HG03442 (cell line): ENCODE results near the gene NQO1.
"Not testable (repeated sequence)": the region's sequence is repeated elsewhere in the genome, so short reads cannot be mapped to it uniquely, and the experiment has no call there.

ENCODE experiments used
- ATAC-seq: cut with Tn5 transposase; IDR thresholded peaks from one replicate; pipeline ENCODE4 v1.9.1; 2021; ENCODE audit warnings: mild to moderate bottlenecking, moderate library complexity; ENCODE audit not compliant: unreplicated experiment

NQO1 gene

DNA sequence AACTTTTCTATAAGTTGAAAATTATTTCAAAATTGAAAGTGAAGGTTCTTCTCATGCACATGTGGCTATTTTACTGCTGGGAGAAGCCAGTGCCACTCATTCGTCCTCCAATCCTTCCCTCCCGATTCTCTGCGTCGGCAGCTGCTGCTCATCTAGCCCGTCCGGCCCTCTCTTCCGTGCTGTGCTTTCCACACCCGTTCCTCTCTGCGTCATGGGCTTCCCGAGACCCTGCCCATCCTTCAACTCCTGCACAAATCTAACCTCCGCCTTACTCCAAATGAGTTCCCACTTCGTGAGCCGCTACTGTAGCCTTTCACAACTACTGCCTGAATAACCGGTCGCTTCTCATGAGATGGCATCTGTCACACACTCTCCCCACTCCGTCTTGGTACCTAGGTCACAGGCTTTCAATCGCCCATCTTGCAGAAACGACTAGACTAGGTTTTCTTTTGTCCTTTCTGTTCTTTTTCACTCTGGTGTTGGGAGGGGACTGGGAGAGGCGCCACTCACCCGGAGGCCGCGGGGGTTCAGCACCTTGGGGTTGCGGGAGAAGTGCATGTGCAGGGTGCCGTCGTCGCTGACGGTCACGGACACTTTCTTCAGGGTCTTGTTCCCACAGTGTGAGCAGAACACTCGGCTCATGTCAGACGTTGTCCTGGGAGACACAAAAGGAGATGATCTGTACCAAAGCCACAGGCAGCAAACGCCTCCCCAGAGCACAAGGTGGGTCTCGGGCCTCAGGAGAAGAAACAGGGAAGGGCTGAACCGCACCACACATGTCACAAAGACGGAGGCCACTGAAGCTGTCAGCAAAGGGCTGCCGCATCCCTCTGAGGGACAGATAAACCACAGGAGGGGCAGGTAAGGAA lies 18.2 kb upstream of the NQO1 start:
- no peak for ATAC-seq

DNA sequence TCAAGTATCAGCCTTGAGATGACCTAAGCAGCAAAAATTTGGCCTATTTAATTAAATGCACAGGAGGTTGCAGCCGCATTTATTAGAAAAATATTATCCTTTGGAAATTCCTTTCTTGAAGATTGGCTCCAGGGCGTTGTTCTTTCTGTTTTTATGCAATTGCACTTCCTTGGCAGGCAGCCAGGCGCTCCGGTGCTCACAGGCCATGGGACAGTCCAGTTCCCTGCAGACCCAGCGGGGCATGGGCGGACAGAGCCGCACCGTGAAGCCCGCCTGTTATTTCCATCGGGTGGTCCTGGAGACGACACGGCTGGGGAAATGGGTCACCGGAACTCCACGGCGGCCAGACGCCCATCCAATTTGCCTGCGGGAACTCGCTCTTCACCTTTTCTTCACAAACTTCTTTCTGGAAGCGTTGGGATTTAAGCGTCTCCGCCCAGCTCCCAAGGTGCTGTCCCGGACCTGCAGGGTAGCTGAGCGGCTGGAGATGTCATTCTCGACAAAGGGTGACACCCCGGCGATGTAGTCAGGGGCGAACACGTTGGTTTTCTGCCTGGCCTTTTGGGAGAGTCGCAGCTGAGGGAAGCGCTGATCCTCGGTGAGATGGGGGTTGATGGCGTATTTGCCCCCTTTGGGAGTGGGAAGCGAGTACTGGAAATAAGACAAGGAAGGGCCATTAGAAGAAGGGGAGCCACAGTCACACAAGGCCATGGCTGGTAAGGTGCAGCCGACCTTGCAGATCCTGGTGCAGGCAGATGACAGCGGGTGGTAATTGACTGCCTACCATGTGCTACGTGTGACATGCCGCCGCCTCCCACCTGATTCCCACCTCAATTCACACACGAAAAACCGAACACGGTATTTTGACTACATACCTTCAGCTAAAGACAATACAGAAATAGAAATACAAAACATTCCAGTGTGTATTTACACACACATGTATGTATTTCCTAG lies 15.9 kb upstream of the NQO1 start:
- no peak for ATAC-seq

DNA sequence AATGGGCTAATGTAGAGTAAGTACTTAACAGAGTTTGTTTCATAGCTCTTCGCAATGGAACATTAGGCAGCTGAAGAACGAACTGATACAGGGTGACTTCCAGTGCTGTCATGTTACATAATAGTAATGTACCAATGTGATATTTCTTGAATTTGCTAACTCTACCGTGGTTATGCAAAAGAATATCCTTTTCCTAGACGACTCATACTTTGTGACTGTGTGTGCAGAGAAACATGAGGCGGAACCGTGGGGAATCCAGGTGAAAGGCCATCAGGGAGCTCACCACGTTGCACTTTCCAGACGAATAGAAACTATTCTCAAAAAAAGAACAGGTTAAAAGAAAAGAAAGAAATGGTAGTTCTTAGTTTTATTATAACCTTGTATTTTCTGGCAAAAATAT lies 15.2 kb upstream of the NQO1 start:
- ATAC-seq = no peak

DNA sequence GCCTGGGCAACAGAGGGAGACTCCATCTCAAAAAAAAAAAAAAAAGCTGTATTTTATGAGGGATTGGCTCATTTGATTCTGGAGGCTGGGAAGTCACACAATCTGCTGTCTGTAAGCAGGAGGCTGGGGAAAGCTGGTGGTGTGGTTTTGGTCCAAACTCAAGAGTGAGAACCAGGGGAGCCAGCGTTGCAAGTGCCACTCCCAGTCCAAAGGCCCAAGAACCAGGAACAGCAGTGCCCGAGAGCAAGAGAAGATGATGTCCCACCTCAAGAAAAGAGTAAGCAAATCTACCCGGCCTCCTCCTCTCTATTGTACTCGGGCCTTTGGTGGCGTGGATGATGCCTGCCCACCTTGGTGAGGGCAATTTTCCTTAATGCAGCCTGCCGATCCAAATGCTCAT lies 5.7 kb upstream of the NQO1 start:
- ATAC-seq = no peak

DNA sequence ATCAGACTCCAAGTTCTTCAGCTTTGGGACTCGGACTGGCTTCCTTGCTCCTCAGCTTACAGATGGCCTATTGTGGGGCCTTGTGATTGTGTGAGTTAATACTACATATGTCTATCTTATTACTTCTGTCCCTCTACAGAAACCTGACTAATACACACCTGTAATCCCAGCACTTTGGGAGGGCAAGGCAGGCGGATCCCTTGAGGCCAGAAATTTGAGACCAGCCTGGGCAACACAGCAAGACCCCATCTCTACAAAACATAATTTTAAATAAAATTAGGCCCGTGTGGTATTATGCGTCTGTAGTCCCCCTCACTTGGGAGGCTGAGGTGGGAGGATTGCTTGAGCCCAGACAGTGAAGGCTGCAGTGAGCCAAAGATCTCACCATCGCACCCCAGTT lies 4.9 kb upstream of the NQO1 start:
- ATAC-seq = not testable (repeated sequence)

DNA sequence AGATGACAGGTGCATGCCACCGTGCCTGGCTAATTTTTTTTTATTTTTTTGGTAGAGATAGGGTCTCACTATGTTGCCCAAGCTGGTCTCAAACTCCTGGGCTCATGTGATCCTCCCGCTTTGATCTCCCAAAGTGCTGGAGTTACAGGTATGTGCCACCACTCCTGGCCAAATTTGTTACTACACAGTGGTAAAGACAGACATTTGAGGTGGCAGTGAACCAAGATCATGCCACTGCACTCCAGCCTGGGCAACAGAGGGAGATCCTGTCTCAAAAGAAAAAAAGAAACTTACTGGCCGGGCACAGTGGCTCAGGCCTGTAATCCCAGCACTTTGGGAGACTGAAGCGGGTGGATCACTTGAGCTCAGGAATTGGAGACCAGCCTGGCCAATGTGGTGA lies 2.7 kb upstream of the NQO1 start:
- ATAC-seq = not testable (repeated sequence)

DNA sequence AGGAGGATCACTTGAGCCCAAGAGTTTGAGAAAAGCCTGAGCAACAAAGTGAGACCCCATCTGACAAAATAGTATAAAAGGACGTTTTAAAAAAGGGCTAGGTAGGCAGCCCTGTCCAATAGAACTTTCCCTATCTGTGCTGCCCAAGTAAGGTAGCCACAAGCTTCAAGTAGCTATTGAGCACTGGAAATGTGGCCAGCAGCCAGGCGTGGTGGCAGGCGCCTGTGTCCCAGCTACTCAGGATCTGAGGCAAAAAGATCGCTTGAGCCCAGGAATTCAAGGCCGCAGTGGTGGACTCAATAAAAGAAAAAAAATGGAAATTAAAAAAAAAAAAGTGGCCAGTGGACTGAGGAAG lies 1.5 kb upstream of the NQO1 start:
- no peak for ATAC-seq

DNA sequence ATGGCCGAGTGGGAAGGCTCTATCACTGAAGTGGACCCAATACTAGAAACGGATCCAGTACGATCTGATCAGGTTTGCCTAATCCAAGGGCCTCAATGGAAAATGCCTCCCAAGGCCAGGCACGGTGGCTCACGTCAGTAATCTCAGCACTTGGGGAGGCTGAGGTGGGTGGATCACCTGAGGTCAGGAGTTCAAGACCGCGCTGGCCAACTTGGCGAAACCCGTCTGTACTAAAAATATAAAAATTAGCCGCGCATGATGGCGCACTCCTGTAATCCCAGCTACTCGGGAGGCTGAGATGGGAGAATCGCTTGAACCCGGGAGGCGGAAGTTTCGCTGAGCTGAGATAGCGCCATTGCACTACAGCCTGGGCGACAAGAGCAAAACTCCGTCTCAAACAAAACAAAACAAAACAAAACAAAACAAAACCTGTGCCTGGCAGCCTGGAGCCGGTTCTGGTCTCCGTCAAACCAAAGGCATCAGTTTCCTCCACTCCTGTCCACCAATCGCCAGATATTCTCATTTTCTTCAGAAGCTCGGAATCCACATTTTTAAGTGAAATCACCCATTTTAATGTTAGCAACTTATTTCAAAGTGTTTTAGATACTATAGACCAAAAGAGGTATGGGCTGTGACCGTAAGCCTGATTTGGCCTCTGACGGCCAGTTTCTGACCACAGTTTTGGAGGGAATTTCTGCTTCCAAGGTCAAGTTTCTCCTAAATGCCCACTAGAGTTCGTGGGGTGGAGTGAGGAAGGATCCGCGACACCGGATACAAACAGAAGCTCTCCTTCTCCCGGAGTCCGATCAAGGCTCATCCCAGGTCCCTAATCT lies 664 bp downstream of the NQO1 start:
- ATAC-seq = no peak

DNA sequence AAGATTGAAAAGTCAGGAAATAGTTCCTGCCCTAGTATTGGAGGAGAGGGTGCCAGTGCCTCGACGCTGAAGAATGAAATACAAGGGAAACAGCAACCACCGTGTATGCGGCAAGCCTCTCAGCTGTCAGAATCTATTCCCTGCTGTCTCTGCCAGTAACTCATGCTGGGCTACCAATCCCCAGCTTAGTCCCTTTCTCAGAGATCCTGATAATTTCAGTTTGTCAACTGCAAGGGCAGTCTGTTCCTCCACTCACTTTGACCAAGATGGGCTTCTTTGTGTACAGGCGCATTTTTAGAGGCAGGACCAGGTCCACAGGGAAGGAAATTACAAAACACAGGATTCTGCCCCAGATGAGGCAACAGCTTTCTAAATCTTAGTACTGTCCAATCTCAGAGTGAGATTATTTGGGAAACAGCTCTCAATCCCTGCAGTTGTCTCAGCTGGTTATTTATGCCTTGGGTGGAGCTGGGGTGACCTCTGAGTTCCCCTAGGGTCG lies 1.3 kb downstream of the NQO1 start:
- ATAC-seq = no peak

DNA sequence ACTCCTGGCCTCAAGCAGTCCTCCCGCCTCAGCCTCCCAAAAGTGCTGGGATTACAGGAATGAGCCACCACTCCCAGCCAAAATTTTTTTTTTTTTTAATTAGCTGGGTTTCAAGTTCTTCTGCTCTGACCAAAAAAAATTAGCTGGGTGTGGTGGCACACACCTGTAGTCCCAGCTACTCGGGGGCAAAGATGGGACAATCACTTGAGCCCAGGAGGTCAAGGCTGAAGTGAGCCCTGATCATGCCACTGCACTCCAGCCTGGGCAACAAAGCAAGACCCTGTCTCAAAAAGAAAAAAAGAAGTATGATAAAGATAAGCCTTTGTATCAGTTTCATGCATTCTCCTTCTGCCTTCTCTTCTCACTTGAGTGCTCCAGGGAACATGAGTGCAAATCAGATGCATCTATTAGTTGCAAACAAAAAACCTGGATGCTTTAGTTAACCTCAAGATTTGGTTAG lies 1.9 kb downstream of the NQO1 start:
- no peak for ATAC-seq

DNA sequence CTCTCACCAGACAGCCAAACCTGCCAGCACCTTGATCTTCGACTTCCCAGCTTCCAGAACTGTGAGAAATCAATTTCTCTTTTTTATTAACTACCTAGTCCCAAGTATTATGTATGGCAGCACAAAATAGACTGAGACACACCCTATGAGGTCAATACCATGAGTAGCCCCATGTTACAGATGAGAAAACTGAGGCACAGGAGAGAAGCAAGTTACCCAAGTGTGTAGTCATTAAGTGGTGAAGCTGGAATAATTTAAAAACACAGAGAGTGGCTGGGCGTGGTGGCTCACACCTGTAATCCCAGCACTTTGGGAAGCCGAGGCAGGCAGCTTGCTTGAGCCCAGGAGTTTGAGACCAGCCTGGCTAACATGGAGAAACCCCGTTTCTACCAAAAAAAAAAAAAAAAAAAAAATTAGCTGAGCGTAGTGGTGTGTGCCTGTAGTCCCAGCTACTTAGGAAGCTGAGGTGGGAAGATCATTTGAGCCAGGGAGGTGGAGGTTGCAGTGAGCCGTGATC lies 4.9 kb downstream of the NQO1 start:
- ATAC-seq = no peak

DNA sequence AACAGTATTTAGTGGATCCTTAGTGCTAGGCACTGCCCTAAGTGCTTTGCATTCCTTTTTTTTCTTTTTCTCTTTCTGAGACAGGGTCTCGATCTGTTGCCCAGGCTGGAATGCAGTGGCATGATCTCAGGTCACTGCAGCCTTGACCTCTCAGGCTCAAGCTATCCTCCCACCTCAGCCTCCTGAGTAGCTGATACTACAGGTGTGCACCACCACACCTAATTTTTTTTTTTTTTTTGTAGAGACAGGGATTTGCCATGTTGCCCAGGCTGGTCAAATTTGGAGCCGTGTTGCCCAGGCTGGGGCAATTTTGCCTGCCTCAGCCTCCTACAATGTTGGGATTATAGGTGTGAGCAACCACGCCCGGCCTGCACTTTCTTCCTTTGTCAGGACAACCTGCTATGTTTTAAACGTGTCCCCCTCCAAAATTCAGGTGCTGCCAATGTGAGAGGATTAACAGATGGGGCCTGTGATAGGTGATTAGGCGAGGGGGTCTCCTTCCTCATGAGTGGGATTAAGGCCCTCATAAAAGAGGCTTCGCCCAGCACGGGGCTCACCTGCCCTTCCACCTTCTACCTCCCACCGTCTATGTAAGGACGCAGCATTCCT lies 5.4 kb downstream of the NQO1 start:
- no peak for ATAC-seq

DNA sequence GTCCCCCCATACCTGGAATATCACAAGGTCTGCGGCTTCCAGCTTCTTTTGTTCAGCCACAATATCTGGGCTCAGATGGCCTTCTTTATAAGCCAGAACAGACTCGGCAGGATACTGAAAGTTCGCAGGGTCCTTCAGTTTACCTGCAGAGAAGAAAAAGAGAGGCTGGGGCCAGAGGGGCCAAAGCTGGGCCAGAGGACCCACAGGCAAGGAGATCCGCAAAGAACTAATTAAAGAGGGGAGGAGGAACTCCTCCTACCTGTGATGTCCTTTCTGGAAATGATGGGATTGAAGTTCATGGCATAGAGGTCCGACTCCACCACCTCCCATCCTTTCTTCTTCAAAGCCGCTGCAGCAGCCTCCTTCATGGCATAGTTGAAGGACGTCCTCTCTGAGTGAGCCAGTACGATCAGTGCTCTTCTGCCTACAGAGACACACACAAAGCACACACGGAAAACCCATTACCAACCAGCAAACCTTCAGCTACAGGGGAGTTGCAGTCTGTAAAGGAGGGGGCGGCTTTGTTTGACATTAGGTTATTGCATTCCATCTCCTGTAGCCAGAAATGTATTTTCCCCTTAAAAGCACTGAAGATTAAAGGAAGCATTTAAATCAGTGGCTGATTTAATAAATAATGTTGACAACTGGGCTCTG lies 8.1 kb downstream of the NQO1 start:
- ATAC-seq = no peak

DNA sequence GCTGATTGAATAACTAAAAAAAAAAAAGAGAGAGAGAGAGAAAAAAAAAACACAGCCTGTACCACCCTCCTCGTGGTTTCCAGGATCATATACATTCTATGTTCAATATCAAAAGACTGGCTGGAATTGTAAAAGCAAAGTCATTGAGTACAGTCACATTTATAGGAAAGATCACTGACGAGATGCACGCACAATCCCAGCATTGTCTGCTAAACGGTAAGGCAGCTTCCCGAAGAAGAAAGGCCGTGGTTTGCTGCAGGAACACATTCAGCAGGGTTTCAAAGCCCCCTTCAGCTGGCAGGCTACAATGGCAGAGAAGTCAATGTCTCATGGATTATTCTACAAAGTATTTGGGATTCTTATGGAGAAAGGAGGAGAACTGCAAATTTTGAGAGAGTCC lies 9.3 kb downstream of the NQO1 start:
- no peak for ATAC-seq

DNA sequence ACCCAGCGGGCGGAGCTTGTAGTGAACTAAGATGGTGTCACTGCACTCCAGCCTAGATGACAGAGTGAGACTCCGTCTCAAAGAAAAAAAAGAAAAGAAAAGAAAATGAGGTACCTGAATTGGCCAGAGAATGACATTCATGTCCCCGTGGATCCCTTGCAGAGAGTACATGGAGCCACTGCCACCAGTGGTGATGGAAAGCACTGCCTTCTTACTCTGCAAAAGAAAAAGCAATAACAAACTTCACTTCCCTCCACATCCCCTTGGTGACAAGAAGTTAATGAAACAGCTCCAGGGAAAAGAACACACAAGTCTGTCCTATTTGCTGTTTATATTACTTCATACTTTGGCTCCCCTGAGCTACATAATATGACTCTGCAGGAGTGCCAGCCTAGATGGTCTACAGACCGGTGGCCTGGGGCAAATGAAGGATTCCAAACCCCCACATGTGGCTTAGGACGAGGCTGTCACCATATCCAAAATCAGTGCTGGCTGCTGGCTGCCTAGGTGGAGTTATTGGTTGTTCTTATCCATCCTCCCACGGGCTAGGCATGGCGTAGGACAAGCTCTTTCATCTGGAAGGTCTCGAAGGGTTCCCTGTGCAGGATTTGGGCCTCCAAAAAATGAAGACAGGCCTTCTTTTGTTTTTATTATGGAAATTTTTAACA lies 13.3 kb downstream of the NQO1 start:
- no peak for ATAC-seq

DNA sequence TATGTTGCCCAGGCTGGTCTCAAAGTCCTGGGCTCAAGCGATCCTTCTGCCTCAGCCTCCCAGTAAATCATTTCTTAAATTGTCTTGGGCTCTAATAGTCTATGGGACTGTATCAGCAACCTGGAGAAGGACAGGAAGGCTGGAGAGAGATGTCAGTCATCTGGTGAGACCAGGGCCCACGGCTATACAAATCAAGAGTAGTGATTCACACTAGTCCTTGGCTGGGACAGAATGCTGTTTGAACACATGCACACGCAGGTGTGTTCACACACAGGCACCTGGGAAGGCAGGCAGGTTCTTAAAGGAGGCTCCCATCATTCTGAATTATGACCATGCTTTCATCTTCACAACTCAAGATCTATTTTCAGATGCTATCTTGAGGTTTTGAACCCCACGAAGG lies 14.1 kb downstream of the NQO1 start:
- ATAC-seq = no peak

DNA sequence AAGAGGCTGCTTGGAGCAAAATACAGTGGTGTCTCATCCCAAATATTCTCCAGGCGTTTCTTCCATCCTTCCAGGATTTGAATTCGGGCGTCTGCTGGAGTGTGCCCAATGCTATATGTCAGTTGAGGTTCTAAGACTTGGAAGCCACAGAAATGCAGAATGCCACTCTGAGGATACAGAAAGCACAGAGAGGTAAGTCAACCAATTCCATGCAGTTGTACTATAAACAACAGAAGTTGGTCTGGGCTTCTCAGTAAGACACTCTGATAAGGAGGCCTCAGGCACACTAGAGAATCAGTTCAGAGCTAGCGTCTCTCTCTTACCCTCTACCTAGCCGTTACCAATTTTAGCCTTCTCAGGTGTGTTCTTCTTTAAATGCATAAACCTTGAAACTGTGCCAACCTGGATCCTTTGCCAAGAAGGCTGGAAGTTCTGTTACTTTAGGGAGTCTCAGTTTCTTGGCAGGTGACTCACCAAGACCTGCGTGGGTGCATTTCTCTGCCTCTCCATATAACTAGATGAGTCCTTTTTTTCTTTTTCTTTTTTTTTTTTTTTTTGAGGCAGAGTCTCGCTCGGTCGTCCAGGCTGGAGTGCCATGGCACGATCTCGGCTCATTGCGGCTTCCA lies 15.1 kb downstream of the NQO1 start:
- ATAC-seq = no peak

DNA sequence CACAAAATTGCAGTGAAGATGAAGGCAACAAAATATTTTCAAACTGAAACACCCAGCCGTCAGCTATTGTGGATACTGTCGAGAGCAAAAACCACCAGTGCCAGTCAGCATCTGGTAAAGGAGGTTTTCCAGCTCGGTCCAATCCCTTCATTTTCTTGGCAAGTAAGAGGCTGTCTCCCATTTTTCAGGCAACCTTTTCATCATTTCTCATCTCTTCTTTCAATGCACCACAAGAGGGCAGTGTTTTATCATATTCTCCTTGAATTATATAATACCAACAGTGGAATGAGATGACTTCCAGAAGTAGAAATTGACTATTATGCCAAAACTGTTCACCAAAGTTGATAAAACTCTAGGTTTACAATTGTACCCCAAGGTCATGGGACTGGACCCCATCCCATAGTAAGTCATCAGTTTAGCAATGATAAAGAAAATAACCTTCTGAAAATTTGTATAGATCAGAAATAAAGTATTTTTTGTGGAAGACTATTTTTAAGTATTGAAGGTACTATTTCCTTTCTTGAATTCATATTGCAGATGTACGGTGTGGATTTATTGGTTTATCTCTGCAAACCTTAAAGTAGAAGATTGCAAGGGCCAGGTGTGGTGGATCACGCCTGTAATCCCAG lies 16.8 kb downstream of the NQO1 start:
- ATAC-seq = no peak
